Naive B cell (primary cell): Measurements from ENCODE around the gene KPNB1. TPM values are rescaled to one million over a fixed set of nuclear protein-coding genes. Genes with fewer than 3 reads are reported as not detected.

ENCODE experiments used
- ATAC-seq, 2 donors: fragments of 150-1000 bp; cut with Tn5 transposase; 2 replicates each; pipeline ENCODE4 v1.10.0; 2021; ENCODE audit warnings: low read depth in 2 of 2, mild to moderate bottlenecking in 2 of 2, moderate library complexity in 2 of 2
- DNase-seq: peaks from one replicate; pipeline ENCODE4 v3.0.0; 2022
- H3K27ac Mint-ChIP-seq, 6 donors: one replicate each; pipeline ENCODE4 v1.8.0; 2020 to 2022; ENCODE audit warnings: mild to moderate bottlenecking in 6 of 6, mixed read lengths in 6 of 6, moderate library complexity in 5 of 6, inconsistent platforms in 2 of 6
- H3K27me3 Mint-ChIP-seq, 3 donors: one replicate each; pipeline ENCODE4 v1.8.0; 2021 to 2022; ENCODE audit warnings: mixed read lengths in 3 of 3, mild to moderate bottlenecking in 1 of 3
- H3K36me3 Mint-ChIP-seq, 2 donors: one replicate each; pipeline ENCODE4 v1.8.0; 2020 to 2022; ENCODE audit warnings: mixed read lengths in 2 of 2, inconsistent platforms in 1 of 2, mild to moderate bottlenecking in 1 of 2
- H3K4me1 Mint-ChIP-seq, 3 donors: one replicate each; pipeline ENCODE4 v1.8.0; 2020 to 2022; ENCODE audit warnings: mixed read lengths in 3 of 3, inconsistent platforms in 1 of 3, mild to moderate bottlenecking in 1 of 3, moderate library complexity in 1 of 3
- H3K4me3 Mint-ChIP-seq, 8 donors: one replicate each; pipeline ENCODE4 v1.8.0; 2020 to 2022; ENCODE audit warnings: mild to moderate bottlenecking in 8 of 8, mixed read lengths in 8 of 8, moderate library complexity in 8 of 8, inconsistent platforms in 2 of 8
- H3K9me3 Mint-ChIP-seq, 7 donors: one replicate each; pipeline ENCODE4 v1.8.0; 2020 to 2022; ENCODE audit warnings: mixed read lengths in 7 of 7, mild to moderate bottlenecking in 5 of 7, inconsistent platforms in 2 of 7, moderate library complexity in 1 of 7
- polyA plus RNA-seq, 6 donors: library from polyadenylated mRNA; unstranded; fragments of 300-500 nt; fragmentation: Illumina TruSeq; gene quantifications; one replicate each; pipeline ENCODE4 v1.2.3, GENCODE V29; 2021; ENCODE audit warnings: low read depth in 6 of 6

The KPNB1 gene
- polyA plus RNA-seq, 6 donors from 2014 or later = 6.4 to 33.5 (median 30.6) TPM

DNA sequence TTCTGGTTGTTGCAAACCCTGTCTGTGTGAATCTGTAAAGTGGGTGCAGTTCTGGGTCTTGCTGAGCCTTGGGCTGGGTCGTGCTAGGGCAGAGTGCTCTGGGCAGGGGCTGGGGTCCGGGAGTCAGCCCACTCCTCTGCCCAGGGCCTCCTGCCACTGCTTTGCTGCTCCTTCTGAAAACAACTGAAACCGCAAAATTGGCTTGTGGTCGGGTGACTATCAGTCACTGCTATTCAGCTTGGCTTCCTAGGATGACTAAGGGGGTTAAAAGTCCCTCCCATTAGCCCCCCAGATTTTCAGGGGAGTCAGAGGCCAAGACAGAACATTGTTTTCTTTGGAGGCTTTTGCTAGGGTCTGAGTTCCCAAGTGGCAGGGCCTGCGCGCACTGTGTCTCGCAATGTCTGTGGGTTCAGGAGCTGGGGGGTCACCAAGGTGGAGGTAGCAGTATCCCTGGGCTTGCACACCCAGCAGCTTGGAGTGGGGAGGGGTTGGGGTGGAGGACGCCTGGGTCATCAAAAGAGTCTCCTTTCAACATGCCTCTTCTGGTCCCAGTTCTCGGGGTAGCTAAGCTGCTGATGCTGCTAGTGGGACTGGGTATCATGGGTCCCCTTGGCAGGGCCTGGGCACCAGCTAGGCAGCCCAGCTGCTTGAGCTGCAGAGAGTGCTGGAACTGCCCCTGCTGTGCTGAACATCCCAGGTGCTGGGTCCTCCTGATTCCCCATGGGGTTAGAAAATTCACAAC, 69.9 kb downstream of the KPNB1 start:
- no peak for ATAC-seq
- Mint-ChIP-seq H3K4me3 (peak overlapping the region in 1 of 8 donors; percentile 63), H3K9me3 (no peaks in the 10 kb centered on the region), H3K27me3 (peaks cover 7 to 46% (median 13%) of the 10 kb centered on the region in 3 donors), H3K4me1 (peaks cover 52 to 72% (median 65%) of the 10 kb centered on the region in 3 donors), H3K27ac (peak overlapping the region in 1 of 6 donors; percentile 15), H3K36me3 (no peaks in the 10 kb centered on the region)
- DNase-seq = no peak

DNA sequence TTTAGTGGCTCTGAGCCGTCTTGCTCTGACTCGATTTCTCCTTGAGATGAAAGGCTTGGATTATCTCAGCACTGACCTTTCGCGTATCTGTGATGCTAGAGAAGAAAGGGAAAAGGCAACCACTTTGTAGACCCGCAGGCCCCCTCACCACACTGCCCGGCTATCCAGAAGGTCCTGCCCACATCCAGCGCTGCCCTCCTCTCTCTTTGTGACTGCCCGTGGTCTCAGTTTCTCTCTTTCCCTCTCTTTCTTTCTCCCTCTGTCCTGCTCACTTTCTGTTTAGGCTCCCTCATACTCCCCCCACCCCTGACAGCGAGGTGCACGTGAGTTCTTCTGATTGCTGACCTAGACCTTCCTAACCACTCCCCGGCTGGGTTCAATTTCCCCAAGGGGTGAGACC, 70.5 kb downstream of the KPNB1 start:
- H3K4me3 Mint-ChIP-seq = peak overlapping the region in 2 of 8 donors; percentile 7 to 31
- H3K27ac Mint-ChIP-seq = peak overlapping the region in 2 of 6 donors; percentile 35 to 78
- no peak for DNase-seq
- H3K27me3 Mint-ChIP-seq = peaks cover 13 to 52% (median 19%) of the 10 kb centered on the region in 3 donors
- H3K36me3 Mint-ChIP-seq = no peaks in the 10 kb centered on the region
- peaks cover 47 to 66% (median 58%) of the 10 kb centered on the region in 3 donors for H3K4me1 Mint-ChIP-seq
- H3K9me3 Mint-ChIP-seq = no peaks in the 10 kb centered on the region
- ATAC-seq = no peak

GRCh38 chr17:47720754-47721533, 71.2 kb downstream of the KPNB1 start:
- Mint-ChIP-seq H3K4me3 (peak overlapping the region in 4 of 8 donors; percentile 19 to 61 (median 38)), H3K27me3 (peaks cover 17 to 60% (median 26%) of the 10 kb centered on the region in 3 donors), H3K36me3 (no peaks in the 10 kb centered on the region), H3K4me1 (peaks cover 39 to 58% (median 51%) of the 10 kb centered on the region in 3 donors), H3K9me3 (no peaks in the 10 kb centered on the region), H3K27ac (no peak overlapping the region)
- peak; percentile 46 to 57 for ATAC-seq
- no peak for DNase-seq

DNA sequence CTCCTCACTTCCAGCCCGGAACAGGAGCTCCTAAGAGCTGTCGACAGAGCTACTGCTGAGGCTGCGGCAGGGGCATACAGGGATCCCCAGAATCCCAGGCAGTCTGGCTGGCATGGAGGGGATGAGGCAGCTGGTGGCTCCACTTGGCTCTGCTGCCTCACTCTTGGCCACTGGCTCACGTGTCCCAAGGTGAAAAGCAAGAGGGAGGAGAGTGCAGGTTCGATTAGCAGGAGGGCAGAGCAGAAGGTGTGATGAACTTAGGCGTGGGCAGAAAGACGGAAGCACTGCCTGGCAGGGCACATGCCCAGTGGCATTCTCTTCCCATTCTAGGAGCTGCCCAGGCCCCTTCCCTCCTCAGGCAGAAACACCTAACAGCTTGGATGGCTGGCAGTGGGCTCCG, 72.0 kb downstream of the KPNB1 start:
- Mint-ChIP-seq H3K4me1 (peaks cover 38 to 51% (median 44%) of the 10 kb centered on the region in 3 donors), H3K9me3 (no peaks in the 10 kb centered on the region), H3K27me3 (peaks cover 23 to 68% (median 34%) of the 10 kb centered on the region in 3 donors), H3K4me3 (peak overlapping the region in 1 of 8 donors; percentile 25), H3K36me3 (no peaks in the 10 kb centered on the region), H3K27ac (peak overlapping the region in 1 of 6 donors; percentile 27)
- no peak for ATAC-seq
- no peak for DNase-seq

- Mint-ChIP-seq H3K27me3 (peaks cover 28 to 69% (median 48%) of the 10 kb centered on the region in 3 donors), H3K27ac (no peak overlapping the region), H3K9me3 (no peaks in the 10 kb centered on the region), H3K36me3 (no peaks in the 10 kb centered on the region), H3K4me1 (peaks cover 14 to 25% (median 17%) of the 10 kb centered on the region in 3 donors), H3K4me3 (no peak overlapping the region)
- DNase-seq = no peak
- no peak for ATAC-seq
Observed at GRCh38 chr17:47724705-47725104, 75.0 kb downstream of the KPNB1 start.

DNA sequence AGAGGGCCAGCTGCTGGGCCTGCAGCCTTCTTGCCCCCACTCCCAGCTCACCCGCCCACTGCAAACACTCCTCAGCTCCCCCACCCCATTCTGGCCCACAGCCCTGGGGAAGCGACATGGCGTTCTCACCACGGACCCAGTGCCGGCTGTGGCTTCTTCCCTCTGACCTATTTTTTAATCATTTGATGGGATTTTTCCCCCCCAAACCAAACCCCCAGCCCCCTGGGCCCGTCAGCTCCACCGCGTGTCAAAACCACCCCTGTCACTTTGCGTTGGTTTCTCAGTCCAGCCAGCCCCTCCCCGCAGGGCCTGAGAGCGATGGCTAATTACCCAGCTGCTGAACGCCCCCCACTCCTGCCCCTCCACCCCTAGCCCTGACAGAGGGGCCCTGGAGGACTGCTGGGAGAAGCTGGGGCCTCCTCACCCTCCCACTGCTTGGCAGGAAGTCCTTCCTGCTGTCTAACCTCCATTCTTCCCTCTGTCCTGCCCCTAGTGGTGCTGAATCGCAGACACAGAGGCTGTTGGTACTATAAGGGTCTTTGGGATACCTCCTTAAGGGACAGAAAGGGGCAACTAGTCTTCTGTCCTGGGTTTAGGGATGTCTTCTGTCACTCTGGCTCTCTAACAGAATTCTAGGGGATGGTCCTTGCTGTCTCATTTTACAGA, 75.9 kb downstream of the KPNB1 start:
- no peaks in the 10 kb centered on the region for H3K36me3 Mint-ChIP-seq
- H3K27ac Mint-ChIP-seq = no peak overlapping the region
- no peaks in the 10 kb centered on the region for H3K9me3 Mint-ChIP-seq
- no peak overlapping the region for H3K4me3 Mint-ChIP-seq
- ATAC-seq = no peak
- no peak for DNase-seq
- H3K27me3 Mint-ChIP-seq = peaks cover 28 to 67% (median 48%) of the 10 kb centered on the region in 3 donors
- H3K4me1 Mint-ChIP-seq = peaks cover 13 to 18% (median 13%) of the 10 kb centered on the region in 3 donors

- DNase-seq (no peak), ATAC-seq (no peak)
- Mint-ChIP-seq H3K4me3 (no peak overlapping the region), H3K4me1 (peaks cover 2 to 15% (median 8%) of the 10 kb centered on the region in 3 donors), H3K9me3 (no peaks in the 10 kb centered on the region), H3K36me3 (no peaks in the 10 kb centered on the region), H3K27ac (peak overlapping the region in 1 of 6 donors; percentile 76), H3K27me3 (peaks cover 28 to 53% (median 41%) of the 10 kb centered on the region in 3 donors)
Observed at GRCh38 chr17:47726796-47727703, 77.3 kb downstream of the KPNB1 start.

DNA sequence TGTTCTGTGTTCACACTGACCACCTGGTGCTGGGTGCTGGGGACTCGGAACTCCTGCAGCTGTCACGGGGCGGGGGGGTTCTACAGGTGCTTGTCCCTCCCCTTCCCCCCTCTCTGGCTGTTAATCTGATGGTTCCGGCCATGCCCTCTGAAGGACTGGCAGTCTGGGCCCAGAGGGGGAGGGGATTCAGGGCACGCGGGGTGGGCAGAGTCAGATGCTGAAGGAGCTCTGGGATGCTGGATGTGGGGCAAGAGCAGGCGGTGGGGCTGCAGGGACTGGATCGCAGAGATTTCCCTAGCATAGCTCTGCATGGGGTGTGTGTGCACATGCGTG, 78.0 kb downstream of the KPNB1 start:
- Mint-ChIP-seq H3K4me1 (peaks cover 9 to 20% (median 14%) of the 10 kb centered on the region in 3 donors), H3K9me3 (no peaks in the 10 kb centered on the region), H3K4me3 (no peak overlapping the region), H3K36me3 (no peaks in the 10 kb centered on the region), H3K27me3 (peaks cover 28 to 47% (median 39%) of the 10 kb centered on the region in 3 donors), H3K27ac (no peak overlapping the region)
- DNase-seq (no peak), ATAC-seq (no peak)

DNA sequence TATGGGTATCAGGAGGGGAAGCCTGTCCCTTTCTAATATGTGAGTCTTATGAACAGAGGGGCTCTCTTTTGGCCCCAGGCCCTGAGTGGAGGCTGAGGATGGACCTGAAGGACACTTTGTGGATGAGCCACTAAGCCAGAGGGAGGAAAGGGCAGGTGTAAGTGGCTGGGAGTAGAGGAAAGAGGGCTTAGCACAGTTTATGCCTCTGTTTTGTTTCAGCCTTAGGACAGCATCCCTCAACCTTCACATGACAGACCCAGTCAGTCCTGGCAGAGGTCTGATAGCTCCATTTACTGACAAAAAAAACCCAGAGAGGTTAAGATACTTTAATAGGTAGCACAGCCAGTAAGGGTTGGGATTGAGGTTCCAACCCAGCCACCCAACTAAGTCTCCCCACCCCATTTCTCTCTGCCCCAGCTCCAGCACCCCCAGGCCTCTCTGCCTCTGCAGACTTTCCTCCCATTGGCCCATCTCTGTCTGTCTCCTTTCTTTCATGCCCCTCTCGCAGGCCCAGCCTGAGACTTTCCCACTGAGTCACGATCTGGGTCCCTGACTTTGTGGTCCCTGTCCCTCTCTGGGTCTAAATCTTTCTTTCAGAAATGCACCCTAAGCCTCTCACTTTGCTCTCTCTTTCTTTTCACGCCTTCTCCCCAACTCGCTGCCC, 78.6 kb downstream of the KPNB1 start:
- peaks cover 22 to 40% (median 39%) of the 10 kb centered on the region in 3 donors for H3K27me3 Mint-ChIP-seq
- DNase-seq (no peak), ATAC-seq (no peak)
- peak overlapping the region in 1 of 8 donors; percentile 54 for H3K4me3 Mint-ChIP-seq
- H3K4me1 Mint-ChIP-seq = peaks cover 12 to 24% (median 17%) of the 10 kb centered on the region in 3 donors
- H3K36me3 Mint-ChIP-seq = no peaks in the 10 kb centered on the region
- no peak overlapping the region for H3K27ac Mint-ChIP-seq
- no peaks in the 10 kb centered on the region for H3K9me3 Mint-ChIP-seq

- no peaks in the 10 kb centered on the region for H3K36me3 Mint-ChIP-seq
- H3K27ac Mint-ChIP-seq = peak overlapping the region in 1 of 6 donors; percentile 52
- peaks cover 21 to 31% (median 25%) of the 10 kb centered on the region in 3 donors for H3K4me1 Mint-ChIP-seq
- H3K4me3 Mint-ChIP-seq = no peak overlapping the region
- DNase-seq (no peak), ATAC-seq (no peak)
- H3K27me3 Mint-ChIP-seq = peaks cover 22 to 36% (median 35%) of the 10 kb centered on the region in 3 donors
- no peaks in the 10 kb centered on the region for H3K9me3 Mint-ChIP-seq
Observed at GRCh38 chr17:47729476-47729875, 79.8 kb downstream of the KPNB1 start.

GRCh38 chr17:47730681-47731080, 81.0 kb downstream of the KPNB1 start:
- DNase-seq = no peak
- Mint-ChIP-seq H3K4me1 (peaks cover 33 to 43% (median 37%) of the 10 kb centered on the region in 3 donors), H3K27me3 (peaks cover 14 to 25% (median 23%) of the 10 kb centered on the region in 3 donors), H3K36me3 (no peaks in the 10 kb centered on the region), H3K9me3 (no peaks in the 10 kb centered on the region), H3K27ac (peak overlapping the region in 1 of 6 donors; percentile 70), H3K4me3 (peak overlapping the region in 2 of 8 donors; percentile 16)
- ATAC-seq = no peak

GRCh38 chr17:47731396-47731795, 81.7 kb downstream of the KPNB1 start:
- peaks cover 40 to 48% (median 44%) of the 10 kb centered on the region in 3 donors for H3K4me1 Mint-ChIP-seq
- ATAC-seq (no peak), DNase-seq (no peak)
- H3K4me3 Mint-ChIP-seq = peak overlapping the region in 1 of 8 donors; percentile 78
- H3K27me3 Mint-ChIP-seq = peaks cover 7 to 17% (median 16%) of the 10 kb centered on the region in 3 donors
- H3K36me3 Mint-ChIP-seq = no peaks in the 10 kb centered on the region
- peak overlapping the region in 2 of 6 donors; percentile 36 to 70 for H3K27ac Mint-ChIP-seq
- H3K9me3 Mint-ChIP-seq = no peaks in the 10 kb centered on the region
